ENCODE results near the gene CADM2. TPM values are rescaled to one million over a fixed set of nuclear protein-coding genes. Genes with fewer than 3 reads are reported as not detected.

The CADM2 gene
- total RNA-seq, 2 donors from 2014 or later = 0.27 to 11.7 TPM

DNA sequence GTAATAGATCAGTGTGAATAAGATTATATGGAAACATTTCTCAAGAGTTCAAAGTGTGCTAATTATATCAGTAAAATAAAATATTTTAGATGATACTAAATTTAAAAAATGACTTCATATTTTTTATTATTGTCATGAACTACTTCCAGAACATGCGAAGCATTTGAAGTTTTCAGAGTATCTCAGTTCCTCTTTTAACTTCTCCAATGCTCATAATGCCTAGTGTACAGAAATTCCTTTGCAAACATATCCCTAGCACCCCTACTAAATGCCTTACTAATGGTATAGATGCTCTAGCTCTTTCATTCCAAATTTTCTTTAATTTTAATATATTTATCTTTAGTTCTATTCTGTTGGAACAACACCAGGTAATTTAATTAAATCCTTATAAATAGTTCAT lies 580.4 kb downstream of the CADM2 start:
- H3K4me3 ChIP-seq = no peak overlapping the region
- H3K9me3 ChIP-seq = no peaks in the 10 kb centered on the region
- H3K27me3 ChIP-seq (replicated peaks; ENCODE audit: insufficient read depth) = no peaks in the 10 kb centered on the region
- intact Hi-C loops (cut with DNase I) = no loop called here
- TF ChIP-seq CTCF (IDR thresholded peaks at IDR 0.05) (no peak), POLR2AphosphoS5 (IDR thresholded peaks at IDR 0.05) (no peak), POLR2A (IDR thresholded peaks at IDR 0.05) (no peak)
- DNase-seq (ENCODE audit: low spot score) = no peak
- H3K36me3 ChIP-seq = no peaks in the 10 kb centered on the region
- H3K4me1 ChIP-seq (replicated peaks) = no peaks in the 10 kb centered on the region
- WGBS = 75% methylated on average over 1 of the region's 1 CpG
- H3K27ac ChIP-seq = no peak overlapping the region

DNA sequence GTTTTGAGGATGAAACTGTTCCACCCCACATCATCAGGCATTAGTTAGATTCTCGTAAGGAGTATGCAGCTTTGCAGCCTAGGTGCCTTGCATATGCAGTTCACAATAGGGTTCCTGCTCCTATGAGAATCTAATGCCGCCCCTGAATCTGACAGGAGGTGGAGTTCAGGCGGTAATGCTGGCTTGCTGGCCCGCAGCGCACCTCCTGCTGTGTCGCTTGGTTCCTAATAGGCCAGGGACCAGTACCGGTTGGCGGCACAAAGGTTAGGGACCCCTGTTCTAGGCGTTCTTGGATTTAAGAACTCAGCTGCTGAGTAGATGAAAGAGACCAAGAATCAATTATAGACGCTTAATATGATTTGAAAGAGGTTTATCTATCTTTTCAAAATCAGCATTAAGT lies 595.4 kb downstream of the CADM2 start:
- WGBS = 72% methylated on average over 10 of the region's 10 CpGs
- H3K36me3 ChIP-seq = no peaks in the 10 kb centered on the region

GRCh38 chr3:85560088-85560785 lies 601.4 kb downstream of the CADM2 start:
- intact Hi-C loops (cut with DNase I) = no loop called here
- DNase-seq (ENCODE audit: low spot score) = peak; percentile 18
- peak; percentile 39 for TF ChIP-seq POLR2AphosphoS5 (IDR thresholded peaks at IDR 0.05)
- TF ChIP-seq CTCF (IDR thresholded peaks at IDR 0.05) = no peak
- no peak for TF ChIP-seq POLR2A (IDR thresholded peaks at IDR 0.05)
- Histone ChIP-seq H3K4me1 (replicated peaks) (no peaks in the 10 kb centered on the region), H3K9me3 (no peaks in the 10 kb centered on the region), H3K27me3 (replicated peaks; ENCODE audit: insufficient read depth) (no peaks in the 10 kb centered on the region), H3K27ac (no peak overlapping the region), H3K36me3 (no peaks in the 10 kb centered on the region), H3K4me3 (no peak overlapping the region)
- 40% methylated on average over 7 of the region's 7 CpGs for WGBS

More for the DNA sequence above, 595.4 kb downstream of the CADM2 start:
- Histone ChIP-seq H3K27ac (no peak overlapping the region), H3K9me3 (no peaks in the 10 kb centered on the region), H3K27me3 (replicated peaks; ENCODE audit: insufficient read depth) (no peaks in the 10 kb centered on the region), H3K4me3 (no peak overlapping the region), H3K4me1 (replicated peaks) (no peaks in the 10 kb centered on the region)
- no peak for DNase-seq (ENCODE audit: low spot score)
- intact Hi-C loops (cut with DNase I) = no loop called here
- TF ChIP-seq POLR2A (IDR thresholded peaks at IDR 0.05) = no peak
- no peak for TF ChIP-seq POLR2AphosphoS5 (IDR thresholded peaks at IDR 0.05)

- H3K27ac ChIP-seq = no peak overlapping the region
- H3K36me3 ChIP-seq = no peaks in the 10 kb centered on the region
- no peaks in the 10 kb centered on the region for H3K9me3 ChIP-seq
- TF ChIP-seq POLR2A (IDR thresholded peaks at IDR 0.05) (no peak), POLR2AphosphoS5 (IDR thresholded peaks at IDR 0.05) (no peak), CTCF (IDR thresholded peaks at IDR 0.05) (peak in 1 of 4 experiments; percentile 38)
- intact Hi-C loops (cut with DNase I) = no loop called here
- no peak for DNase-seq (ENCODE audit: low spot score)
- no peaks in the 10 kb centered on the region for H3K4me1 ChIP-seq (replicated peaks)
- no peak overlapping the region for H3K4me3 ChIP-seq
- WGBS = 9% methylated on average over 5 of the region's 5 CpGs
- H3K27me3 ChIP-seq (replicated peaks; ENCODE audit: insufficient read depth) = no peaks in the 10 kb centered on the region
Measured at GRCh38 chr3:85567071-85567676, 608.4 kb downstream of the CADM2 start.

DNA sequence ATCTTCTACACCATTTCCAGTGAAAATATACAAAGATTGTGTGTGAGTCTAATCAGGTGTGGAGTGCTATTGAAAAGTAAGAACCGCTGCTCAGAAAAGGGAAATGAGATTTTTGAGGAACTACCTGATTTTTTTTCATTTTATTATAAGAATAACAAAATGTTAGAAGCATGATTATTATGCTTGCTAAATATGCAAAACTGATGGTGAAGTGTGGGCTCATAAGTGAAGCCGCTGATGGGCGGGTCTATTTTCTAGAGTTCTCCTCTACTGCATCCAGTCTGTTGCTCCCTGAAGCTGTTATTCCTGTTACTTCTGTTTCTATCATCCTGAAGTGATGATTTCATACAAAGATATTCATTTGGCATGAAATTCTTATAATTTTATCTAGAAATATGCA lies 612.0 kb downstream of the CADM2 start:
- Histone ChIP-seq H3K36me3 (no peaks in the 10 kb centered on the region), H3K27me3 (replicated peaks; ENCODE audit: insufficient read depth) (no peaks in the 10 kb centered on the region), H3K27ac (no peak overlapping the region), H3K9me3 (no peaks in the 10 kb centered on the region), H3K4me3 (no peak overlapping the region), H3K4me1 (replicated peaks) (no peaks in the 10 kb centered on the region)
- TF ChIP-seq POLR2A (IDR thresholded peaks at IDR 0.05) = no peak
- no peak for TF ChIP-seq CTCF (IDR thresholded peaks at IDR 0.05)
- no peak for TF ChIP-seq POLR2AphosphoS5 (IDR thresholded peaks at IDR 0.05)
- DNase-seq (ENCODE audit: low spot score) = no peak
- intact Hi-C loops (cut with DNase I) = no loop called here
- WGBS = 91% methylated on average over 3 of the region's 3 CpGs

Data from prostate gland (tissue), 2 donors.